Body of pancreas (tissue), 4 donors: Measurements from ENCODE around the gene MAD1L1.

ENCODE experiments used
- POLR2A ChIP-seq, 3 donors: fragments of 450-650 bp; IDR thresholded peaks; one replicate each; pipeline ENCODE4 v1.6.1; 2016; ENCODE audit warnings: antibody characterized with exemption in 3 of 3, mild to moderate bottlenecking in 2 of 3
- TF ChIP-seq, protein P1 (sequence below), 7 experiments: fragments of 450-650 bp in 4 of 7; fragments of 200-600 bp in 3 of 7; sonication (generic) in 3 of 7; IDR thresholded peaks; one replicate each; pipeline ENCODE4 v1.5.1; 2016 to 2019; ENCODE audit warnings: antibody characterized with exemption in 7 of 7

DNA sequence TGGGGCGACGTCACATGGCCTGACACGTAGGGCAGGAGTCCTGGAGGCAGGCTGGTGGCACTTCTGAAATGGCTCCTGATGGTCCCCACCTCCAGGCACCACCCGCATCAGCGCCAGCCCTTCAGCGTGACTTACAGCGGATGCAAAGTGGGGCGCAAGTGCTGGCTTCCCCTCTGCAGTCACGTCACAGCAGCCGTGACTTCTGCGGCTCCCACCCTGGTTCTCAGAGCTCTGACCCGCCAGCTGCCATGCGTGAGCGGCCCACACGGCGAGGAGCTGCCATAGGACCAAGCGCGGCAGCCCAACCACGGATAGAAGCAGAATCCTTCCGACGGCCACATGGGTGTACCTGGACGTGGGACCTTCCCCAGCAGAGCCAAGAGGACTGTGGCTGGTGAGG, 403.6 kb downstream of the MAD1L1 start:
- no peak for TF ChIP-seq POLR2A (IDR thresholded peaks at IDR 0.05)
- TF ChIP-seq, protein P1, sequence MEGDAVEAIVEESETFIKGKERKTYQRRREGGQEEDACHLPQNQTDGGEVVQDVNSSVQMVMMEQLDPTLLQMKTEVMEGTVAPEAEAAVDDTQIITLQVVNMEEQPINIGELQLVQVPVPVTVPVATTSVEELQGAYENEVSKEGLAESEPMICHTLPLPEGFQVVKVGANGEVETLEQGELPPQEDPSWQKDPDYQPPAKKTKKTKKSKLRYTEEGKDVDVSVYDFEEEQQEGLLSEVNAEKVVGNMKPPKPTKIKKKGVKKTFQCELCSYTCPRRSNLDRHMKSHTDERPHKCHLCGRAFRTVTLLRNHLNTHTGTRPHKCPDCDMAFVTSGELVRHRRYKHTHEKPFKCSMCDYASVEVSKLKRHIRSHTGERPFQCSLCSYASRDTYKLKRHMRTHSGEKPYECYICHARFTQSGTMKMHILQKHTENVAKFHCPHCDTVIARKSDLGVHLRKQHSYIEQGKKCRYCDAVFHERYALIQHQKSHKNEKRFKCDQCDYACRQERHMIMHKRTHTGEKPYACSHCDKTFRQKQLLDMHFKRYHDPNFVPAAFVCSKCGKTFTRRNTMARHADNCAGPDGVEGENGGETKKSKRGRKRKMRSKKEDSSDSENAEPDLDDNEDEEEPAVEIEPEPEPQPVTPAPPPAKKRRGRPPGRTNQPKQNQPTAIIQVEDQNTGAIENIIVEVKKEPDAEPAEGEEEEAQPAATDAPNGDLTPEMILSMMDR (IDR thresholded peaks at IDR 0.05), result no peak
